Astrocyte of the spinal cord (primary cell): Measurements from ENCODE around the gene ARPC1A.
"Not testable (repeated sequence)": the region's sequence is repeated elsewhere in the genome, so short reads cannot be mapped to it uniquely, and the experiment has no call there.

Source experiments
- DNase-seq: peaks from one replicate; pipeline ENCODE4 v3.0.0; 2011; ENCODE audit warnings: low read depth, low spot score
- H3K4me3 ChIP-seq: 2 replicates; pipeline ENCODE4 v1.5.1; 2011; ENCODE audit warnings: low read depth, mild to moderate bottlenecking, low read length, moderate library complexity
- CTCF ChIP-seq: IDR thresholded peaks from 2 replicates; pipeline ENCODE4 v1.5.1; 2012; ENCODE audit warnings: low read depth, mild to moderate bottlenecking, low read length, inconsistent platforms
- in situ Hi-C: cut with HindIII; loops from 2 replicates; pipeline ENCODE4 v1.10.0; 2017; ENCODE audit warnings: low sequenced_read_pairs

ARPC1A gene

GRCh38 chr7:99314504-99314903, 11.2 kb upstream of the ARPC1A start:
- DNase-seq, result no peak
- no peak overlapping the region for H3K4me3 ChIP-seq
- TF ChIP-seq CTCF, result no peak
- in situ Hi-C loops, result no loop called here

GRCh38 chr7:99320371-99320770, 5.3 kb upstream of the ARPC1A start:
- TF ChIP-seq CTCF, result no peak
- in situ Hi-C loops, result no loop called here
- no peak for DNase-seq
- no peak overlapping the region for H3K4me3 ChIP-seq

GRCh38 chr7:99322659-99323058, 3.0 kb upstream of the ARPC1A start:
- DNase-seq, H3K4me3 ChIP-seq, in situ Hi-C loops: not testable (repeated sequence)

GRCh38 chr7:99324559-99324958, 1.1 kb upstream of the ARPC1A start:
- in situ Hi-C loops, result no loop called here
- no peak for DNase-seq
- peak overlapping the region; percentile 99 for H3K4me3 ChIP-seq
- TF ChIP-seq CTCF, result no peak

- no peak for DNase-seq
- in situ Hi-C loops, result no loop called here
- peak overlapping the region; percentile 99 for H3K4me3 ChIP-seq
- TF ChIP-seq CTCF, result no peak
These were observed 651 bp upstream of the ARPC1A start for GRCh38 chr7:99325001-99325493.

- DNase-seq, result no peak
- in situ Hi-C loops, result no loop called here
These were observed 697 bp downstream of the ARPC1A start for GRCh38 chr7:99326408-99326782.

GRCh38 chr7:99330314-99330961, 4.7 kb downstream of the ARPC1A start:
- in situ Hi-C loops, H3K4me3 ChIP-seq: not testable (repeated sequence)
- peak; percentile 83 for DNase-seq

More at GRCh38 chr7:99326408-99326782, 697 bp downstream of the ARPC1A start:
- peak overlapping the region; percentile 99 for H3K4me3 ChIP-seq
- no peak for TF ChIP-seq CTCF

- in situ Hi-C loops, result no loop called here
- DNase-seq, result no peak
- H3K4me3 ChIP-seq, result no peak overlapping the region
- no peak for TF ChIP-seq CTCF
These were observed 5.3 kb downstream of the ARPC1A start for GRCh38 chr7:99331002-99331401.
